ENCODE data around the gene MYO3B. TPM values are rescaled to one million over a fixed set of nuclear protein-coding genes. Genes with fewer than 3 reads are reported as not detected.

Gene MYO3B
- total RNA-seq, 1 experiment from 2014 or later, result not detected

Small RNA genes lying within 50 kb of the gene (small RNA-seq; reads per million reads assigned to genes)
- gene RF02271, result 0 reads per million in 2 experiments
